Panc1 (cell line): ENCODE data around the gene TRMT61A. TPM values are rescaled to one million over a fixed set of nuclear protein-coding genes. Genes with fewer than 3 reads are reported as not detected.

Experiments used
- ATAC-seq: fragments of 200-7000 bp; cut with Tn5 transposase; 2 replicates; pipeline ENCODE4 v1.9.1; 2020; ENCODE audit warnings: mild to moderate bottlenecking, moderate library complexity
- BruUV-seq: library from RNA; stranded (reverse); fragments of 400-500 nt; replicated peaks from 2 replicates; lab custom pipeline; 2021; lab: Mats Ljungman, UMichigan
- CTCF ChIA-PET: fragments of 300-600 bp; sonication (Branson Sonifier 250); formaldehyde crosslinking; loops from one replicate; lab custom pipeline; 2022; ENCODE audit warnings: antibody characterized with exemption; lab: Charles Lee
- POLR2A ChIA-PET: fragments of 300-600 bp; sonication (Branson Sonifier 250); formaldehyde crosslinking; loops from one replicate; lab custom pipeline; 2022; ENCODE audit warnings: antibody characterized with exemption; lab: Charles Lee
- DNase-seq: peaks from one replicate; pipeline ENCODE4 v3.0.0-alpha.2; 2010; ENCODE audit warnings: low read depth, low spot score
- H3K27ac ChIP-seq: 2 replicates; pipeline ENCODE4 v1.5.1; 2011; ENCODE audit warnings: mild to moderate bottlenecking, low read length, inconsistent platforms
- H3K27me3 ChIP-seq: fragments of 200-500 bp; sonication (Bioruptor generic); 2 replicates; pipeline ENCODE4 v1.6.0; 2014; ENCODE audit warnings: low read length, inconsistent platforms; ENCODE audit not compliant: control insufficient read depth, insufficient read depth
- H3K36me3 ChIP-seq: fragments of 200-500 bp; sonication (Bioruptor generic); 2 replicates; pipeline ENCODE4 v1.5.1; 2014; ENCODE audit warnings: inconsistent platforms, mild to moderate bottlenecking, low read length, moderate library complexity; ENCODE audit not compliant: control insufficient read depth, insufficient read depth
- H3K4me1 ChIP-seq: 2 replicates; pipeline ENCODE4 v1.5.1; 2011; ENCODE audit warnings: inconsistent platforms, mild to moderate bottlenecking, low read length, moderate library complexity; ENCODE audit not compliant: control insufficient read depth, insufficient read depth
- H3K4me3 ChIP-seq, 2 experiments: 2 replicates each; pipeline ENCODE4 v1.5.1; 2011 to 2012; ENCODE audit warnings: low read depth in 2 of 2, low read length in 2 of 2, mild to moderate bottlenecking in 2 of 2, inconsistent platforms in 1 of 2, moderate library complexity in 1 of 2
- H3K9me3 ChIP-seq: fragments of 200-500 bp; sonication (Bioruptor generic); 2 replicates; pipeline ENCODE4 v1.5.1; 2014; ENCODE audit warnings: low read depth, mild to moderate bottlenecking, inconsistent platforms, low read length, moderate library complexity; ENCODE audit not compliant: control insufficient read depth, insufficient read depth
- CTCF ChIP-seq: fragments of 450-650 bp; IDR thresholded peaks from 2 replicates; pipeline ENCODE4 v1.5.1; 2017; ENCODE audit warnings: mild to moderate bottlenecking
- POLR2AphosphoS5 ChIP-seq: IDR thresholded peaks from 2 replicates; pipeline ENCODE4 v1.6.1; 2012; ENCODE audit warnings: mild to moderate bottlenecking, low read depth, low read length, moderate library complexity
- REST ChIP-seq, 2 experiments: IDR thresholded peaks; 2 replicates each; pipeline ENCODE4 v1.6.1; 2011 to 2012; ENCODE audit warnings: low read depth in 2 of 2, control low read depth in 1 of 2, low read length in 1 of 2, mild to moderate bottlenecking in 1 of 2, moderate library complexity in 1 of 2; ENCODE audit not compliant: insufficient read depth in 1 of 2
- SIN3A ChIP-seq: IDR thresholded peaks from 2 replicates; pipeline ENCODE4 v1.6.1; 2012; ENCODE audit warnings: low read depth, mild to moderate bottlenecking, low read length, moderate library complexity, borderline replicate concordance; ENCODE audit not compliant: insufficient read depth
- TCF7L2 ChIP-seq: IDR thresholded peaks from 2 replicates; pipeline ENCODE4 v1.6.1; 2011; ENCODE audit warnings: mild to moderate bottlenecking, low read depth, low read length, inconsistent platforms
- in situ Hi-C: cut with HindIII; loops from 2 replicates; pipeline ENCODE4 v1.10.0; 2016; ENCODE audit warnings: low sequenced_read_pairs, low pct_unique_long_range_greater_than_20kb
- intact Hi-C: fragments of 100-400 bp; cut with micrococcal nuclease; formaldehyde crosslinking; loops from one replicate; pipeline ENCODE4 v1.10.0; 2022; ENCODE audit not compliant: unreplicated experiment
- total RNA-seq: library from RNA; stranded (reverse); gene quantifications from one replicate; pipeline ENCODE4 v1.2.1, GENCODE V29; 2021; ENCODE audit not compliant: unreplicated experiment

The TRMT61A gene
- total RNA-seq, 1 experiment from 2014 or later, result 22.9 TPM

- Histone ChIP-seq H3K36me3 (no peaks in the 10 kb centered on the region; the same call in 1 of the 2 replicates), H3K27me3 (no peaks in the 10 kb centered on the region), H3K4me3 (no peak overlapping the region), H3K4me1 (peaks cover 1% of the 10 kb centered on the region), H3K27ac (no peak overlapping the region), H3K9me3 (no peaks in the 10 kb centered on the region)
- CTCF ChIA-PET, result interaction anchor here (0.6 kb wide), 1 partner anchor 136 kb away, joined by 3 read pairs; no protein-coding TSS in a partner anchor
- intact Hi-C loops (no loop called here), in situ Hi-C loops (no loop called here)
- no peak for ATAC-seq
- TSS peak; percentile 40 for BruUV-seq
- POLR2A ChIA-PET, result interaction anchor here (0.7 kb wide), 1 partner anchor 26 kb away, joined by 21 read pairs; no protein-coding TSS in a partner anchor
- TF ChIP-seq TCF7L2, result no peak
- no peak for TF ChIP-seq REST (IDR thresholded peaks at IDR 0.05; ENCODE audit: insufficient read depth in 1 of 2, low read depth in 2 of 2, low read length in 1 of 2)
- no peak for TF ChIP-seq SIN3A
- TF ChIP-seq POLR2AphosphoS5, result no peak
- no peak for TF ChIP-seq CTCF
- DNase-seq, result no peak
Observed at GRCh38 chr14:103574104-103574503, 45.1 kb downstream of the TRMT61A start.

- ATAC-seq (no peak), DNase-seq (no peak)
- in situ Hi-C loops (no loop called here), intact Hi-C loops (no loop called here)
- no TSS peak for BruUV-seq
- Histone ChIP-seq H3K9me3 (no peaks in the 10 kb centered on the region), H3K4me1 (no peaks in the 10 kb centered on the region; the same call in none of the 2 replicates), H3K36me3 (no peaks in the 10 kb centered on the region; the same call in 1 of the 2 replicates), H3K4me3 (no peak overlapping the region), H3K27me3 (no peaks in the 10 kb centered on the region), H3K27ac (no peak overlapping the region)
- ChIA-PET CTCF (no interaction called here), POLR2A (no interaction called here)
- TF ChIP-seq POLR2AphosphoS5, result no peak
- TF ChIP-seq TCF7L2, result no peak
- no peak for TF ChIP-seq CTCF
- TF ChIP-seq SIN3A, result no peak
- no peak for TF ChIP-seq REST (IDR thresholded peaks at IDR 0.05; ENCODE audit: insufficient read depth in 1 of 2, low read depth in 2 of 2, low read length in 1 of 2)
Observed at GRCh38 chr14:103574707-103575285, 45.8 kb downstream of the TRMT61A start.
